GM18909 (cell line): ENCODE data around the gene ADIRF.
"Not testable (repeated sequence)": the region's sequence is repeated elsewhere in the genome, so short reads cannot be mapped to it uniquely, and the experiment has no call there.

Experiments
- ATAC-seq: cut with Tn5 transposase; IDR thresholded peaks from one replicate; pipeline ENCODE4 v1.9.1; 2021; ENCODE audit warnings: mild to moderate bottlenecking; ENCODE audit not compliant: unreplicated experiment, poor library complexity

ADIRF gene

GRCh38 chr10:86945361-86946212 is 22.7 kb upstream of the ADIRF start:
- no peak for ATAC-seq

DNA sequence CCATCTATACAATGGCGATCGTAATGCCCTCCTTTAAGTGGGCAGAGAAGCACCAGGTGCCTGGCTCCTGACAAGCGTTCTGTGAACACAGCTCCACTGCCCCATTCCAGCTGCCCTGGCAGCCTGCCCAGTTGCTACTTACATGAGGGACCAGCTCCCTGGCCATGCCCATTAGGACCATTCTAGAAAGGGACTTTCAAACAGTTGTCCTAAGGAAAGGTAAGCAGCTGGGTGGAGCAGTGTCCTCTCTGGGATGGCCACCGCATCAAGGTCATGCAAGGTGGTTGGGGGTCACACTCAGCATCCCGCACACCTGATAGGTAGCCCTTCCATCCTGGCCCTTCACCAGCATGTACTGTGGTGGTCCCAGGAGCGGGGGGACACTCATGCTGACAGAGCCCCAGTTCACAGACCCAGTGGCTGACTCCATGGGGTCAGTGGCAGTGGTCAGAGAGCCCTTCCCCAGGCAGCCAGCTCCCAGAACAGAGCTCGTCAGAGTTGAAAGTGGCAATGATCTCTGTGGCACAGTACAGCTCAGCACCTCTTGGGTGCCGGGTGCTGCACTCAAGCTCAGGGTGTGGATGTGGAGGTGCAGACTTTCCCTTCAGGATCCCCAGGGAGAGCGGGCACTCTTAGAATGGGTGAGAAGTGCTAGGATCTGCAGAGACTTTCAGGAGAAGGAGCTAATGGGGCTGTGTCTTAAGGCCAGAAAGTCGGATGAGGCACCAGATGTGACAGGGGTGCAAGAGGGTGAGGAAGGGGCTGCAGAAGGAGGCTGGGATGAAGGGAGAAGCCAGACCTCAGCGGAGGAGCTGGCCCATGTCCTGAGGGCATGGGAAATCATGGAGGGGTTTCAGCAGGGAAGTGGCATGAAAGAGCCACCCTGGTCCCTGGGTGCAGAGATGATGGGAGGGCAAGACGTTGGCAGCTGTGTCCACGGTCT is 21.8 kb upstream of the ADIRF start:
- no peak for ATAC-seq

- ATAC-seq, result not testable (repeated sequence)
These were observed 20.5 kb upstream of the ADIRF start for GRCh38 chr10:86947806-86948205.

GRCh38 chr10:86950349-86950748 is 17.9 kb upstream of the ADIRF start:
- ATAC-seq, result no peak

DNA sequence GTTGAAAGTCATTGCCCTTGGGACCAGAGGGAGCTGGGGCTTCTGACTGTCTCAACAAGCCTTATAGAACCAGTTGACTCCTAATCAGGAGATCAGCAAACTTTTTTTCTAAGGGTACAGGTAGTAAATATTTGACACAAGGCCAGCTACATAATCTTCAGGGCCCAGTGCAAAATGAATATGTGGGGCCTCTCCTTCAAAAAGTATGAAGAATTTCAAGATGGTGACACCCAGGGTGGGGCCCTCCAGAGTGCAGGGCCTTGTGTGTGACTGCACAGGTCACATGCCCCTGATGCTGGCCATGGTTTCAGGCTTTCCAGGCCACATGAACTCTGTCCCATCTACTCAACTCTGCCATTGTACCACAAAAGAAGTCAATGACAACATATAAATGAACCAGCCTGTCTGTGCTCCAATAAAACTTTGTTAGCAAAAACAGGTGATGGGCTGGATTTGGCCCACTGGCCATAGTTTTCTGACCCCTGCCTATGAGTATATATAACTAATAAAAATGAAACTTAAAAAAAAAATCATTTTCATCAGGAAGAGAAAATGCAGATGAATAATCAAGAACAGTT is 17.0 kb upstream of the ADIRF start:
- no peak for ATAC-seq

GRCh38 chr10:86952106-86952505 is 16.2 kb upstream of the ADIRF start:
- ATAC-seq, result no peak

GRCh38 chr10:86952697-86953096 is 15.6 kb upstream of the ADIRF start:
- not testable (repeated sequence) for ATAC-seq

- no peak for ATAC-seq
These were observed 14.3 kb upstream of the ADIRF start for GRCh38 chr10:86953747-86954680.

GRCh38 chr10:86954681-86955500 is 13.4 kb upstream of the ADIRF start:
- no peak for ATAC-seq

DNA sequence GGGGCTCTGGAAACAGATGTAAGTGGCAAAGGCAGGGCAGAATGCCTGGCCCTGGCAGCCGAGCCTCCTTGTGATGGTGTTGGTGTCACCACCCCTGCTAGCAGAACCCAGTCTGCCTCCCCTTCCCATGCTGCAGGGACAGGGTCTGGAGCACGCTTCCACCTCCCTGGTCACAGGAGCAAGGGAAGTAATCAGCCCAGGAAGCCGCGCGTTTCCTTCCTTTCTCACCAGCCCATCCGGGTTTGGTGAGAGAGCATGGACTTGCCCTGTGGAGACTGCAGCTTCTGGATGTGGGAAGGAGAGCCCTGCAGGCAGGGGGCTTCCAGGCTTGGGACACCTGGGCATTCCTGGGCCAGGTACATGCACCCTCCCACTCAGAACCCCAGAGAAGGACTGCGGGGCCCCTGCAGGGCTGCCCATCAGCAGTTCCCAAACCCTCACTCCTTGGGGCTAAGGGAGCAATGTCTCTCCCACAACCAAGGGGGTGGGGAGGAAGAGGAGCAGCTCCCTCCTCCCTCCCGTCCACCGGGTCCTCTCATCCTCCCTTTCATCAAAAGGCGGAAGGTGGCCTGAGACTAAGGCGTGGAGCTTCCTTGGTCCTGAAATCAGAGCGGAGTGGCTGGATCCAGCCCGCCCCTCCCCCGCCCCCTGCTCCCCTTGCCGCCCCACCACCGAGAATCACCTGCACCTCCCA is 12.6 kb upstream of the ADIRF start:
- no peak for ATAC-seq

DNA sequence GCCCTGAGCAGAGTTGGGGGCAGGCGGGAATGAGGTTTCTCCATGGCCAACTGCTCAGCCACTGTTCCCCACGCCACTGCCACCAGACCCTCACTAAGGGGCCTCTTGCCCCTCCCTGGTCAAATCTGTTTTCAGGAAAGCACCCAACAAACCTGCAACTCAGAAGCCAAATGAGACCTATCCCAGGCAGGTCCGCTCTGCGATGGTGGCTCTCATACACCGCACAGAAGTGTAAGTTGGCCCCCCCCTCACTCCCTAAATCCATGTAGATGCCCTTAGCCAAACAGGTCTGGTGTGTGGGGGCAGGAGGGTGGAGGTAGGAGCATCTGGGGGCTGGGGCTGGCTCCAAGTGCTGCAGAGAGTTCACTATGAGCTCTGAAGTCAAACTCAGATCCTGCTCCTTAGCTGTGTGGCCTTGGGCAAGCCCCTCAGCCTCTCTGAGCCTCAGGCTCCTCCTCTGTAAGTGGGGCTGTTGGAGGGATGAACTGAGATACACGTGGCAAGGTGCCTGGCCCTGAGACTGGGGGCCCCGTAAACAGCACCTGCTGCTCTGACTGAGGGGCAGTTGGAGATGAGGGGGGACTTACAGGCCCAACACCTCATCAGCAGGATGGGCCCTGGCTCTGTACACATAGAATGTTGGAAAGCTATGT is 12.0 kb upstream of the ADIRF start:
- no peak for ATAC-seq

DNA sequence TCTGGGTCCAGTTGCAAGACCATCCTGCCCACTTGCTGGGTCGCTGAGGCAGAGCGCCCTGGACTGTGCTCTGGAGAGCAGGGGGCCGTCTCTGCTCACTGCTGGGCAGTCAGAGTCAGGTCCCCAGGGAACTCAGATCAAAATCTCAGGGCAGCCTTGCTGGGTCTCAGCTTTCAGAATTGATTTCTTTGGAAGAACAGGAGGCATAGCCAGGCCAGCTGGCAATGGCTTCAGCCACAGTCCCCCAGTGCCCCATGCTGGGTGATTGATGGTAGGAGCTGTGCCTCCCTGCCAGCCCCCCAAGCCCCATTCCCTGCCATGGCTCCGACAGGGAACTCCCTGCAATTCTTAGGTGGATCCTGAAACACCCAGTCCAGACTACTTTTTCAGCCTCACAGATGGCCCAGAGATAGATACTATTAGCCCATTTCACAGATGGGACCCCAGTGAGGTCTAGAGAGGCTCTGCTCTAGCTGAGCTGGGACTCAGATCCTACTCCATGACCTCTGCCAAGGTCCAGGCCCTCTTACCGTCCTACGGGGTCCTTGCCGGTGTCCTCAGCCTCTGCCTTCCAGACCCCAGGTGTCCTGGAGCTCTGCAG is 11.3 kb upstream of the ADIRF start:
- ATAC-seq, result no peak

DNA sequence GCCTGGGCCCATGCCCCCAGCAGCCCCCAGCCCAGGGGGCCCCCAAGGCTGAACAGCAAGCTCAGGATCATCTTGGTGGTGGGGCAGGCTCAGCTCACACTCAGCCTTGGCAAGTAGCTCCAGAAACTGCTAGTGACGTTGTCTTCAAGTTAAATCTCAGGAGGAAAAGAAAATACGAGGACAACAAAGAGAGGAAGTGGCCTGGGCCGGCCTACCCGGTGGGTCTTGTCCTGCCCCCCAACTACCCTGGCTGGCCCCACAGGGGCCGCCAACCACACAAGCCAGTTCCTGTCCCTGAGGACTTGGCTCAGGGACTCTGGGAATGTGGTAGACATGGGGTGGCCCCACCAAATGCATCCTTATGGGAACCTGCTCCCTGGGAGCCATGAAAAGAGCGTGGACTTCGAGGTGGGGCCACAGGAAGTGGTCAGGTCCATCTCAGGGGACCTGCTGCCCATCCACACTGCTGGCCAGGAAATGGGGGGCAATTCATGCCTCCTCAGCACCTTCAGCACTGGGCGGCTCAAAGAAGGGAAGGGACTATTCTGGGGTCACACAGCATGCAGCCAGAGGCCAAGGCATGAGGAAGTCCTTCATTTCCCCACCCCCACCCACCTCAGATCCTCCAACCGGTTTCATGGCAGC is 10.7 kb upstream of the ADIRF start, which contains the start of gene MMRN2:
Gene MMRN2, minus strand, starts transcription at position 145 of the 645 bp plus-strand sequence. Its CDS starts 74 bp downstream, at position 71.
- ATAC-seq, result no peak

GRCh38 chr10:86958116-86958900 is 10.0 kb upstream of the ADIRF start, which contains the start of gene SNCG:
SNCG (plus strand) TSS chr10:86958599; CDS start chr10:86958698, 99 bp downstream.
- no peak for ATAC-seq

DNA sequence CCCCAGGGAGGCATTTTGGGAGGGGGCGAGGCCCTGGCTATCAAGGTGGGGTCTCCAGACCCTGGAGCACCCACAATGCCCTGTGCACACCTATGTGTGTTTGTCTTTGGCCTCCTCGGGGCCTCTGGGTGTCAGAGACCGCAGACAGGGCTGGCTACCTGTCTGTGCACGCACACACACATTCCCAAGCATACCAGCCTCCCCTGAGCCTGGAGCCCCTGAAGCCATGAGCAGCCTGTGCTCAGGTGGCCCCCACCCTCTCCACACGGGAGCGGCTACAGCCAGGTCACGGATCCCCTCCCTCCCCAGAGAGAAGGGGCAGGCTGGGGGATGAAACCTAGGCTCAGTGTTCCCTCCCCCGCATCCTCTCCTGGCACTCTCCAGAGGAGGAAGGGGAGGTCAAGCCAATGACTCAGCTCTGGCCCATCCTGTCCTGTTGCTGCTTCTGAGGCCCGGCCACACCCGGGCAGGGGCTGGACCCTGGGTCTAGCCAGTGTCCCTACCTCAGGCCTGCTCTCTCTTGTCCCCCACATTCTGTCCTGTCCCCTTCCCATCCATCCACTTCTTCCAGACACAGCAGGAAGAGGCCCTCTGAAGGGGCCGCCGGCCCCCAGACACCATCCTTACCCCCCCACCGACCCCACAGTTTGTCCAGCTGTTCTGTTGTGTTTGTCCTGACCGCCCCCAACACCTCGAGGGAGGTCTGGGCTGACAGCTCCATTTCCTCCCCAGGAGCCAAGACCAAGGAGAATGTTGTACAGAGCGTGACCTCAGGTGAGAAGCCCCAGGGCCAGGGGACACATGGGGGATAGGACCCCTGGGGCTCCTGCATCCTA is 9.2 kb upstream of the ADIRF start:
- no peak for ATAC-seq
